ENCODE data around the gene DYNC1I1. TPM values are rescaled to one million over a fixed set of nuclear protein-coding genes. Genes with fewer than 3 reads are reported as not detected.

DYNC1I1 gene
- total RNA-seq, 1 experiment from 2014 or later: 8.3 TPM

- Mint-ChIP-seq H3K4me1 (ENCODE audit: low read depth, unreplicated experiment) (no peaks in the 10 kb centered on the region), H3K27me3 (ENCODE audit: insufficient read depth, unreplicated experiment) (peaks cover 9% of the 10 kb centered on the region), H3K9me3 (ENCODE audit: unreplicated experiment) (no peaks in the 10 kb centered on the region), H3K27ac (ENCODE audit: unreplicated experiment) (no peak overlapping the region), H3K4me3 (ENCODE audit: unreplicated experiment) (no peak overlapping the region), H3K36me3 (ENCODE audit: insufficient read depth, unreplicated experiment) (no peaks in the 10 kb centered on the region)
- Histone ChIP-seq H3K4me1 (no peaks in the 10 kb centered on the region), H3K27me3 (replicated peaks; ENCODE audit: control insufficient read depth, insufficient read depth, low read length) (no peaks in the 10 kb centered on the region), H3K4me3 (ENCODE audit: low read depth, low read length) (no peak overlapping the region), H3K36me3 (ENCODE audit: control insufficient read depth, insufficient read depth, low read length) (no peaks in the 10 kb centered on the region; the same call in 1 of the 2 replicates), H3K9me3 (no peaks in the 10 kb centered on the region)
- BruUV-seq (replicated peaks): no TSS peak
- TF ChIP-seq, protein P1, sequence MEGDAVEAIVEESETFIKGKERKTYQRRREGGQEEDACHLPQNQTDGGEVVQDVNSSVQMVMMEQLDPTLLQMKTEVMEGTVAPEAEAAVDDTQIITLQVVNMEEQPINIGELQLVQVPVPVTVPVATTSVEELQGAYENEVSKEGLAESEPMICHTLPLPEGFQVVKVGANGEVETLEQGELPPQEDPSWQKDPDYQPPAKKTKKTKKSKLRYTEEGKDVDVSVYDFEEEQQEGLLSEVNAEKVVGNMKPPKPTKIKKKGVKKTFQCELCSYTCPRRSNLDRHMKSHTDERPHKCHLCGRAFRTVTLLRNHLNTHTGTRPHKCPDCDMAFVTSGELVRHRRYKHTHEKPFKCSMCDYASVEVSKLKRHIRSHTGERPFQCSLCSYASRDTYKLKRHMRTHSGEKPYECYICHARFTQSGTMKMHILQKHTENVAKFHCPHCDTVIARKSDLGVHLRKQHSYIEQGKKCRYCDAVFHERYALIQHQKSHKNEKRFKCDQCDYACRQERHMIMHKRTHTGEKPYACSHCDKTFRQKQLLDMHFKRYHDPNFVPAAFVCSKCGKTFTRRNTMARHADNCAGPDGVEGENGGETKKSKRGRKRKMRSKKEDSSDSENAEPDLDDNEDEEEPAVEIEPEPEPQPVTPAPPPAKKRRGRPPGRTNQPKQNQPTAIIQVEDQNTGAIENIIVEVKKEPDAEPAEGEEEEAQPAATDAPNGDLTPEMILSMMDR (IDR thresholded peaks at IDR 0.05; ENCODE audit: insufficient read depth in 1 of 2, low read depth in 1 of 2, low read length in 1 of 2, severe bottlenecking in 1 of 2, unreplicated experiment in 1 of 2): no peak
- intact Hi-C loops (cut with micrococcal nuclease; ENCODE audit: unreplicated experiment): no loop called here
- POLR2A ChIA-PET: no interaction called here
- CTCF ChIA-PET: no interaction called here
- DNase-seq: no peak
These were observed 288.7 kb downstream of the DYNC1I1 start for GRCh38 chr7:96061009-96061408.

- no peaks in the 10 kb centered on the region for H3K9me3 ChIP-seq
- TF ChIP-seq, protein P1 (IDR thresholded peaks at IDR 0.05; ENCODE audit: insufficient read depth in 1 of 2, low read depth in 1 of 2, low read length in 1 of 2, severe bottlenecking in 1 of 2, unreplicated experiment in 1 of 2): no peak
- H3K36me3 Mint-ChIP-seq (ENCODE audit: insufficient read depth, unreplicated experiment): no peaks in the 10 kb centered on the region
- peaks cover 11% of the 10 kb centered on the region for H3K27me3 Mint-ChIP-seq (ENCODE audit: insufficient read depth, unreplicated experiment)
- H3K9me3 Mint-ChIP-seq (ENCODE audit: unreplicated experiment): no peaks in the 10 kb centered on the region
- no TSS peak for BruUV-seq (replicated peaks)
- no peak overlapping the region for H3K4me3 Mint-ChIP-seq (ENCODE audit: unreplicated experiment)
- H3K27ac Mint-ChIP-seq (ENCODE audit: unreplicated experiment): no peak overlapping the region
- no peaks in the 10 kb centered on the region; the same call in 1 of the 2 replicates for H3K36me3 ChIP-seq (ENCODE audit: control insufficient read depth, insufficient read depth, low read length)
- no peak for DNase-seq
- no peaks in the 10 kb centered on the region for H3K4me1 ChIP-seq
- CTCF ChIA-PET: no interaction called here
- no peaks in the 10 kb centered on the region for H3K4me1 Mint-ChIP-seq (ENCODE audit: low read depth, unreplicated experiment)
- POLR2A ChIA-PET: no interaction called here
- H3K27me3 ChIP-seq (replicated peaks; ENCODE audit: control insufficient read depth, insufficient read depth, low read length): no peaks in the 10 kb centered on the region
- intact Hi-C loops (cut with micrococcal nuclease; ENCODE audit: unreplicated experiment): no loop called here
- no peak overlapping the region for H3K4me3 ChIP-seq (ENCODE audit: low read depth, low read length)
These were observed 289.5 kb downstream of the DYNC1I1 start for GRCh38 chr7:96061844-96062243.

- Mint-ChIP-seq H3K9me3 (ENCODE audit: unreplicated experiment) (no peaks in the 10 kb centered on the region), H3K4me3 (ENCODE audit: unreplicated experiment) (no peak overlapping the region), H3K4me1 (ENCODE audit: low read depth, unreplicated experiment) (no peaks in the 10 kb centered on the region), H3K27me3 (ENCODE audit: insufficient read depth, unreplicated experiment) (peaks cover 21% of the 10 kb centered on the region), H3K36me3 (ENCODE audit: insufficient read depth, unreplicated experiment) (no peaks in the 10 kb centered on the region), H3K27ac (ENCODE audit: unreplicated experiment) (no peak overlapping the region)
- Histone ChIP-seq H3K36me3 (ENCODE audit: control insufficient read depth, insufficient read depth, low read length) (no peaks in the 10 kb centered on the region), H3K4me1 (no peaks in the 10 kb centered on the region), H3K4me3 (ENCODE audit: low read depth, low read length) (no peak overlapping the region), H3K9me3 (no peaks in the 10 kb centered on the region), H3K27me3 (replicated peaks; ENCODE audit: control insufficient read depth, insufficient read depth, low read length) (no peaks in the 10 kb centered on the region)
- CTCF ChIA-PET: interaction anchor here (0.6 kb wide), 1 partner anchor 64 kb away, joined by 3 read pairs; no protein-coding TSS in a partner anchor
- POLR2A ChIA-PET: no interaction called here
- DNase-seq: no peak
- intact Hi-C loops (cut with micrococcal nuclease; ENCODE audit: unreplicated experiment): no loop called here
- BruUV-seq (replicated peaks): no TSS peak
- TF ChIP-seq, protein P1 (IDR thresholded peaks at IDR 0.05; ENCODE audit: insufficient read depth in 1 of 2, low read depth in 1 of 2, low read length in 1 of 2, severe bottlenecking in 1 of 2, unreplicated experiment in 1 of 2): no peak
These were observed 295.0 kb downstream of the DYNC1I1 start for GRCh38 chr7:96067321-96067720.

Measured in Caco-2 (cell line).